GM23248 (cell line): Measurements from ENCODE around the gene ZCCHC2.

Source experiments
- EZH2 ChIP-seq: fragments of 200-600 bp; sonication (generic); IDR thresholded peaks from 2 replicates; pipeline ENCODE4 v1.6.1; 2018; ENCODE audit warnings: antibody characterized with exemption, mild to moderate bottlenecking; ENCODE audit not compliant: insufficient read depth, poor library complexity, severe bottlenecking
- EZH2phosphoT487 ChIP-seq: fragments of 200-600 bp; sonication (generic); IDR thresholded peaks from 2 replicates; pipeline ENCODE4 v1.6.1; 2018; ENCODE audit warnings: antibody characterized with exemption, moderate library complexity, mild to moderate bottlenecking, low read depth; ENCODE audit not compliant: insufficient read depth

DNA sequence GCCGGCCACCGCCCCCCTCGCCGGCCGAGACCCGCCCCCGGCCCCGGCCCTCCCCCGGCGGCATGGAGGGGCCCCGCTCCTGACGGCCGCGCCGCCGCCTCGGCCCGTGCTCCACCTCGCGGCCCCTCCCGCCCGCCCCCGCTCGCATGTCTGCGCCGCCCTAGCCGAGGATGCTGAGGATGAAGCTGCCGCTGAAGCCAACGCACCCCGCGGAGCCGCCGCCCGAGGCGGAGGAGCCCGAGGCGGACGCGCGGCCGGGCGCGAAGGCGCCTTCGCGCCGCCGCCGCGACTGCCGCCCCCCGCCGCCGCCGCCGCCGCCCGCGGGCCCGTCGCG, 397 bp downstream of the ZCCHC2 start:
- no peak for TF ChIP-seq EZH2
- TF ChIP-seq EZH2phosphoT487 = no peak
